ENCODE results near the gene KLRF1.
"Not testable (repeated sequence)": the region's sequence is repeated elsewhere in the genome, so short reads cannot be mapped to it uniquely, and the experiment has no call there.

KLRF1 gene

DNA sequence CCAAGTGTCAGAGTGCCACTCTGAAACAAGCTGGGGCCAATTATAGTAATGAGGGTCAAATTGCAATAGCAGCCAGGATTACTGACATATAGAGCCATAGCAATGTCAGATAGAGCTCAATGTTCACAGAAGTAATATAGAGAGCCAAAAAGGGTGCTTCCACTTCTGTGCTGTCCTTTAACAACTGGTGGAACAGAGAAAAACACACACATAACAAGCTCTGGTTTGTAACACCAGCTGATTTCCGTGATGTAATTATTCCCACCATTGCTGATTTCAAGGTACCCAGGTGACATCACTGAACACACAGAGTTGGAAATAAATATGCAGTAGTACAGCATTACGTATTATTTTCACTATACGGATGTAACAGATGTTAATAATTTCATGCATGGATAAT, 44.9 kb downstream of the KLRF1 start:
- no peak for DNase-seq

DNA sequence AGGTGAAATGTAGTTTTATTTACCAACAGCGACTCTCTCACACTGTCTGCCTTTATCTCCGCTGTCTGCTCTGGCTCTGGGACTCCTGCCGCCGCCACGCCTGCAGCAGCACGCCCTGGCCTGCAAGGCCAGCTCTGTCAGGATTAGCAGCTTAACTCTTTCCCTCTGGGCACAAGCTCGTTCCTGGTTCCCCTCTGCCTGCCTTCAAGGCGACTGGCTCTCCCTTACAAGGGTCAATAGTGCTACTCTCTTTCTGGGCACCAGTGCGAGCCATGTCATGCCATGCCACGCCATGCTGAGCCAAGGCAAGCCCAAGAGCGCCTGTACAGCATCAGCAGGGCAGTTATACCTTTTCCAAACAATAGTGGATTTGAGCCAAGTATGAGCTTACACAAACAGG, 45.5 kb downstream of the KLRF1 start:
- DNase-seq: no peak

DNA sequence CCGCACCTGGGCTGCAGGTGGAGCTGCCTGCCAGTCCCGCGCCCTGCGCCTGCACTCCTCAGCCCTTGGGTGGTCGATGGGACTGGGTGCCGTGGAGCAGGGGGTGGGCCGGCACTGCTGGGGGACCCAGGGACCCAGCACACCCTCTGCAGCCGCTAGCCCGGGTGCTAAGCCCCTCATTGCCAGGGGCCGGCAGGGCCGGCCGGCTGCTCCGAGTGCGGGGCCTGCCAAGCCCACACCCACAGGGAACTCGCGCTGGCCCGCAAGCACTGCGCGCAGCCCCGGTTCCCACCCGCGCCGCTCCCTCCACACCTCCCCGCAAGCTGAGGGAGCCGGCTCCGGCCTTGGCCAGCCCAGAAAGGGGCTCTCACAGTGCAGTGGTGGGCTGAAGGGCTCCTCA, 48.8 kb downstream of the KLRF1 start:
- not testable (repeated sequence) for DNase-seq

DNA sequence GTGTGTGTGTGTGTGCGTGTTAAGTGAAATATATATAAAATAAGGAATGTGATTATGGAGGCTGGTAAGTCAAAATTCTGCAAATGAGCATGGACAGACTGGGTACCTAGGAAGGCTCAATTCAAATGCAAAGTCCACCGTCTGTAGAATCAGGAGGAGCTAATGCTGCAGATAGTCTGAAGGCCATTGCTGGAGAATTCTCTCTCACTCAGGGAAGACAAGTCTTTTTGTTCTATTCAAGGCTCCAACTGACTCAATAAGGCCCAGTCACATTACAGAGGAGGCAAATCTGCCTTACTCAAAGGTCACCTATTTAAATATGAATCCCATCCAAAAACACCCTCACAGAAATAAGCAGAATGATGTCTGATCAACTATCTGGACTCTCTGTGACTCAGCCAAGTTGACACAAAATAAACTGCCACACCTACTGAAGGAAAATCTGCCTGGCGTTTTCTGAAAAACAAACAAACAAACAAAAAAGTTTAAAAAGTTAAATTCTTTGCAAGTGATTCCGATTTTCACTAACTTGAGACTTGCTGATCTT, 53.3 kb downstream of the KLRF1 start:
- DNase-seq: no peak

DNA sequence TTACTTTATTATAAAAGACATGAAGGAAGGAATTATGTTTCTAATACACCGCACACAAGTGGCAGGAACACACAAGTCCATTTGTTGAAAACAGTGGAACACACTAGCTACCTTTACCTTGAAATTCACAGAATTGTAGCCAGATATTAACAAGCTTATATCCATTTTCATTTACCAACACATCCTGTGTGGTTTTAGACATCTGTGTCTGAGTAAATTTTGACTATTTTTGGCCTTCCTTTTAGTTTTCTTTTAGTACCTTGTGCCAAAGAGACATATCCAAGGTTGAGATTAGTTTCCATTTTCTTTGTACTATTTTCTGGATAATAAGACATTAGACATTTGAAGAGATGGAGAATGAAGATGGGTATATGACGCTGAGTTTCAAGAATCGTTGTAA, 54.0 kb downstream of the KLRF1 start, which contains the start of gene KLRF2:
KLRF2 (plus strand) TSS at position 244 of the 400 bp plus-strand sequence; CDS start at position 351, 107 bp downstream.
- DNase-seq: no peak

DNA sequence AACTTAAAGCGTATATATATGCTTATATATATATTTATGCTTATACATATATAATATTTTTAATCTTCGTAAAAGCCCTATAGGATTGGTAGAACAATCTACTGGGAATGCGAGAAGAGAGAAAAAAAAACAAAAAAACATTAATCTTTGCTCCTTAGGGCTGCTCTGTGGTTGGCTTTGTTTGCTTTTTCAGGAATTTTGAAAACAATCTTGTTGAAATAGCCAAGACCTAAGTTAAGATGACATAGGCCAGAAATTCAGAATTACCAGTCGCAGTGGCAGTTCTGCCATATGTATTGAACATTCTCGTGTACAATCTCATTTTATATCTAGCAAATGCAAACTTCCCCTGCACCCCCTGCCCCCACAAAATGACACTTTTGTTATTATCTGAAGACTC, 54.7 kb downstream of the KLRF1 start:
- DNase-seq: no peak

DNA sequence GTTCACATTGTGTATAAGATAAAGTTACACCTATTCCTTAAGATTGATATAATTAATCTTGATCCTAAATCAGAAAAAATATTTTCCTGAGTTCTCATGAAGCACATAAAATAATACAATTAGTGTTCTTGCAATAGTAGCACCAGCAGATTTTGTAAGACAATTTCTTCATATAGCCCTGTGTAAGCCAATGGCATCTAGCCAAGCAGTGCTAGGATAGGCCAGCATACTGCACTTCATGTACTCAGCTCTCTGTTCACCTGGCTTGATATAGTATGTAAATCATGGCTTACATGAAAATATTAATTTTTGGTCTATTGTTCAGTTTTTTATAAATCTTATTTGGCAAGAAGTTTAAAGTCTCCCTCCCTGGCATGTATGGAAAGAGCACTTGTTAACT, 55.9 kb downstream of the KLRF1 start:
- DNase-seq: no peak

DNA sequence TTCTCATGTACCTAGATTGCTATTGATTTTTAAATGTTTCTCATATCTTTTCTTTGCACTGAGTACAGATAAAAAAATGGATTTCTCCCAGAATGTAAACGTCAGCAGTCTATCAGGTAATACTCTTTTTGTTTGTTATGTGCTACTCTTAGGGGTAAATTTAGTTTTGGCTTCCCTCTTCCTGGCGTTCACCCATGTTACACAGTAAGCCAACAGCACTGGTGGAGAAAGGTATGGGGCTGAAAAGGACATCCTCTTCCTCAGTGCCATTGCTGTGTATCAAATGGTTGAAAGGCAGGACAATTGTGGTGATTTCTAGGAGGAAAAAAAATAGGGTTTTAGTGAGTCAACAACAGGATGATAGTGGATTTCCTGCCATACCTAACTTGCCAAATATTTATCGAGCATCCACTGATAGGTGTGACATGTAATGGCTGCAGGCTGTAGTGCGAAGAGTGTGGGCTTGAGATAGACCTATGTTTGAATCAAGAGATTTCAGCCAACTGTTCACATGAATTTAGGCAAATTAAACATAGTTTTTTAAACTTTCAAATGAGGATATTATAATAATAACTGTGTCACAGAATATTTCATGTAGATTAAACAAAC, 61.5 kb downstream of the KLRF1 start:
- no peak for DNase-seq

Data from stimulated activated CD4-positive, alpha-beta T cell treated with anti-CD3 and anti-CD28 coated beads, Interleukin-2, amount 100 ng/mL, for 24 hours (primary cell).